ENCODE results near the gene ANKRD28. TPM values are rescaled to one million over a fixed set of nuclear protein-coding genes. Genes with fewer than 3 reads are reported as not detected.

ANKRD28 gene
- total RNA-seq, 6 experiments from 2014 or later = 80.4 to 96.3 (median 90.4) TPM

DNA sequence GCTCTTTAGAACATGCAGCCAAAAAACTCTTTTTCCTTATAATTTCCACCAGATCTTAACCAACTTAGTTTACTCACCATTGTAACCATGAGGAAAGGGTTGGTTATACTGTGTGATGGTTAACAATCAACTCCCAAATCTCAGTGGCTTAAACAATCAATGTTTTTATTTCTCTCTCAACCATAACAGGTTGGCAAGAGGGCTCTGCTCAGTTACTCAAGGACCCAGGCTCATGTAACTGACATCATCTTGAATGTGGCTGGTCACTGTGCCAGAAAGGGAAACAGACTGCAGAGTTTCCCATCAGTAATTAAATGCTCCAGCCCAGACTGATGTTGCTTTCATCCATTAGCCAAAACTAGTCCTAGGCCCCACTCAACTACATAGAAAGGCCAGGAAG lies 69.0 kb downstream of the ANKRD28 start:
- peaks cover 38% of the 10 kb centered on the region for H3K4me1 Mint-ChIP-seq (ENCODE audit: low read depth)
- TF ChIP-seq, protein P1, sequence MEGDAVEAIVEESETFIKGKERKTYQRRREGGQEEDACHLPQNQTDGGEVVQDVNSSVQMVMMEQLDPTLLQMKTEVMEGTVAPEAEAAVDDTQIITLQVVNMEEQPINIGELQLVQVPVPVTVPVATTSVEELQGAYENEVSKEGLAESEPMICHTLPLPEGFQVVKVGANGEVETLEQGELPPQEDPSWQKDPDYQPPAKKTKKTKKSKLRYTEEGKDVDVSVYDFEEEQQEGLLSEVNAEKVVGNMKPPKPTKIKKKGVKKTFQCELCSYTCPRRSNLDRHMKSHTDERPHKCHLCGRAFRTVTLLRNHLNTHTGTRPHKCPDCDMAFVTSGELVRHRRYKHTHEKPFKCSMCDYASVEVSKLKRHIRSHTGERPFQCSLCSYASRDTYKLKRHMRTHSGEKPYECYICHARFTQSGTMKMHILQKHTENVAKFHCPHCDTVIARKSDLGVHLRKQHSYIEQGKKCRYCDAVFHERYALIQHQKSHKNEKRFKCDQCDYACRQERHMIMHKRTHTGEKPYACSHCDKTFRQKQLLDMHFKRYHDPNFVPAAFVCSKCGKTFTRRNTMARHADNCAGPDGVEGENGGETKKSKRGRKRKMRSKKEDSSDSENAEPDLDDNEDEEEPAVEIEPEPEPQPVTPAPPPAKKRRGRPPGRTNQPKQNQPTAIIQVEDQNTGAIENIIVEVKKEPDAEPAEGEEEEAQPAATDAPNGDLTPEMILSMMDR (IDR thresholded peaks at IDR 0.05) = no peak
- H3K27ac Mint-ChIP-seq = no peak overlapping the region
- H3K27me3 Mint-ChIP-seq (ENCODE audit: insufficient read depth) = peaks cover 2% of the 10 kb centered on the region; the same call in 1 of the 2 replicates
- DNase-seq = no peak
- H3K4me3 Mint-ChIP-seq = no peak overlapping the region
- H3K9me3 Mint-ChIP-seq = no peaks in the 10 kb centered on the region
- H3K36me3 Mint-ChIP-seq (ENCODE audit: low read depth) = peaks cover 78% of the 10 kb centered on the region

DNA sequence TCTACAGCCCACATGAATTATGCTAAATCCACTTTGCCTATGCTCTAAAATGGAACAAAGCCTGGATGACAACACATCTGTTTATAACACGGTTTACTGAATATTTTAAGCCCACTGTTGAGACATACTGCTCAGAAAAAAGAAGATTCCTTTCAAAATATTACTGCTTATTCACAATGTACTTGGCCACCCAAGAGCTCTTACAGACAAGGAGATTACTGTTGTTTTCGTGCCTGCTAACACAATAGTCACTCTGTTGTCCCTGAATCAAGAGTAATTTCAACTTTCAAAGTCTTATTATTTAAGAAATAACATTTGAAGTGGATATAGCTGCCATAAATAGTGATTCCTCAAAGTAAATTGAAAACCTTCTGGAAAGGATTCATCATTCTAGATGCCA lies 70.9 kb downstream of the ANKRD28 start:
- peaks cover 69% of the 10 kb centered on the region for H3K36me3 Mint-ChIP-seq (ENCODE audit: low read depth)
- H3K4me1 Mint-ChIP-seq (ENCODE audit: low read depth) = peaks cover 48% of the 10 kb centered on the region
- H3K27ac Mint-ChIP-seq = peak overlapping the region; percentile 63
- DNase-seq = no peak
- H3K27me3 Mint-ChIP-seq (ENCODE audit: insufficient read depth) = peaks cover 2% of the 10 kb centered on the region; the same call in 1 of the 2 replicates
- TF ChIP-seq, protein P1 (IDR thresholded peaks at IDR 0.05) = no peak
- H3K4me3 Mint-ChIP-seq = no peak overlapping the region
- H3K9me3 Mint-ChIP-seq = no peaks in the 10 kb centered on the region

DNA sequence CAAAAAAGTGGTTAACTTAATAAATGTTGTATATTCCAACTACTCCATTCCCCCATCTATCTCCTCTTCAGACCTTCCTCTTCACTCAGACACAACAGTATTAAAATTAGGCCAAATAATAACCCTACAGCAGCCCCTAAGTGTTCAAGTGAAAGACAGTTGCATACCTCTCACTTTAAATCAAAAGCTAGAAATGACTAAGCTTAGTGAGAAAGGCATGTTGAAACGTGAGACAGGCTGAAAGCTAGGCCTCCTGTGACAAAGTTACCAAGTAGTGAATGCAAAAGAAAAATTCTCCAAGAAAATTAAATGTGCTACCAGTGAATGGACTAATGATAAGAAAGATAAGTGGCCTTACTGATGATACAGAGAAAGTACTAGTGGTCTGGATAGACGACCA lies 71.7 kb downstream of the ANKRD28 start:
- TF ChIP-seq, protein P1 (IDR thresholded peaks at IDR 0.05) = no peak
- Mint-ChIP-seq H3K27ac (peak overlapping the region; percentile 63), H3K4me3 (no peak overlapping the region), H3K27me3 (ENCODE audit: insufficient read depth) (peaks cover 2% of the 10 kb centered on the region; the same call in 1 of the 2 replicates), H3K9me3 (no peaks in the 10 kb centered on the region), H3K4me1 (ENCODE audit: low read depth) (peaks cover 48% of the 10 kb centered on the region), H3K36me3 (ENCODE audit: low read depth) (peaks cover 69% of the 10 kb centered on the region)
- no peak for DNase-seq

DNA sequence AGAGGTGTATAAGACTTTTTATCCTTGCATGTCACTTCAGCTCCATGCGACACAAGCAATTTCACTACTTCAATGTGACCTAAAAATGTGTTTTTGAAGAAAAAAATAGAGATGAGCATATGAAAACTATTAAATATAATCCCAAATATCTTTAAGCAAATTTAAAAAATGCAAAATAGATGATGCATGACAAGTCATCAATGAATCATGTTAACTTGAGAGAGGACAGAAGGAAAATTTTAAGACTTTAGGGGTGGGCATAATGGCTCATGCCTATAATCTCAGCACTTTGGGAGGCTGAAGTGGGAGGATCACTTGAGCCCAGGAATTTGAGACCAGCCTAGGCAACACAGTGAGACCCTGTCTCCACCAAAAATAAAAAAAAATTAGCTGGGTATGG lies 73.3 kb downstream of the ANKRD28 start:
- no peak for DNase-seq
- Mint-ChIP-seq H3K27ac (peak overlapping the region; percentile 51), H3K4me1 (ENCODE audit: low read depth) (peaks cover 48% of the 10 kb centered on the region), H3K4me3 (0 out of 2 replicates have a peak overlapping the region, but pooled peaks have one; percentile 27), H3K27me3 (ENCODE audit: insufficient read depth) (peaks cover 2% of the 10 kb centered on the region; the same call in 1 of the 2 replicates), H3K36me3 (ENCODE audit: low read depth) (peaks cover 71% of the 10 kb centered on the region), H3K9me3 (no peaks in the 10 kb centered on the region)
- TF ChIP-seq, protein P1 (IDR thresholded peaks at IDR 0.05) = no peak

DNA sequence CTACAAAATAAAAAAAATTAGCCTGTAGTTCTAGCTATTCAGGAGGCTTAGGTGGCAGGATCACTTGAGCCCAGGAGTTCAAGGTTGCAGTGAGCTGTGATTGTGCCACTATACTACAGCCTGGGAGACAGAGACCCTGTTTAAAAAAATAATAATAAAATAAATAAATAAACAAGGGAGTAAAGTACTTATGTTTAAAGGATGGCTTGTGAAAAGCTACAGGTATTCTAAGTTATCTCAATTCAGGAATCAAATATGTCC lies 74.2 kb downstream of the ANKRD28 start:
- TF ChIP-seq, protein P1 (IDR thresholded peaks at IDR 0.05) = no peak

More for the DNA sequence above, 74.2 kb downstream of the ANKRD28 start:
- Mint-ChIP-seq H3K4me1 (ENCODE audit: low read depth) (peaks cover 43% of the 10 kb centered on the region), H3K27me3 (ENCODE audit: insufficient read depth) (no peaks in the 10 kb centered on the region), H3K36me3 (ENCODE audit: low read depth) (peaks cover 62% of the 10 kb centered on the region), H3K27ac (peak overlapping the region; percentile 45; the same call in 1 of the 2 replicates), H3K9me3 (no peaks in the 10 kb centered on the region), H3K4me3 (no peak overlapping the region)
- no peak for DNase-seq

Data from HFFc6 (cell line).